HL-60 (cell line): ENCODE results near the gene CD300LG.

Experiments
- DNase-seq, 2 experiments: peaks; one replicate each; pipeline ENCODE4 v3.0.0-alpha.2; 2010 to 2020; ENCODE audit warnings: low read depth in 1 of 2, low spot score in 1 of 2
- H3K27ac ChIP-seq: fragments of 250-450 bp; sonication (Bioruptor Pico); replicated peaks from 2 replicates; pipeline ENCODE4 v1.5.1; 2020; ENCODE audit warnings: mild to moderate bottlenecking, moderate library complexity
- H3K27me3 ChIP-seq: fragments of 250-450 bp; sonication (Bioruptor Pico); 2 replicates; pipeline ENCODE4 v1.5.1; 2021; ENCODE audit warnings: mild to moderate bottlenecking, moderate library complexity; ENCODE audit not compliant: insufficient read depth, poor library complexity, severe bottlenecking
- H3K4me3 ChIP-seq: replicated peaks from 2 replicates; pipeline ENCODE4 v1.5.1; 2011; ENCODE audit warnings: mild to moderate bottlenecking, control low read depth, low read length; ENCODE audit not compliant: insufficient read depth
- GABPA ChIP-seq: IDR thresholded peaks from 2 replicates; pipeline ENCODE4 v1.6.1; 2012; ENCODE audit warnings: low read depth
- POLR2AphosphoS5 ChIP-seq: IDR thresholded peaks from 2 replicates; pipeline ENCODE4 v1.6.1; 2012; ENCODE audit warnings: low read depth
- SPI1 ChIP-seq: IDR thresholded peaks from 2 replicates; pipeline ENCODE4 v1.6.1; 2012; ENCODE audit warnings: low read depth, mild to moderate bottlenecking, borderline replicate concordance
- TF ChIP-seq, protein P1 (sequence below): IDR thresholded peaks from one replicate; pipeline ENCODE4 v1.5.1; 2011; ENCODE audit warnings: low read length, control low read depth, inconsistent platforms; ENCODE audit not compliant: insufficient read depth
- TF ChIP-seq, protein P2 (sequence below): IDR thresholded peaks from 2 replicates; pipeline ENCODE4 v1.6.1; 2012; ENCODE audit warnings: low read depth; ENCODE audit not compliant: insufficient replicate concordance

CD300LG gene

DNA sequence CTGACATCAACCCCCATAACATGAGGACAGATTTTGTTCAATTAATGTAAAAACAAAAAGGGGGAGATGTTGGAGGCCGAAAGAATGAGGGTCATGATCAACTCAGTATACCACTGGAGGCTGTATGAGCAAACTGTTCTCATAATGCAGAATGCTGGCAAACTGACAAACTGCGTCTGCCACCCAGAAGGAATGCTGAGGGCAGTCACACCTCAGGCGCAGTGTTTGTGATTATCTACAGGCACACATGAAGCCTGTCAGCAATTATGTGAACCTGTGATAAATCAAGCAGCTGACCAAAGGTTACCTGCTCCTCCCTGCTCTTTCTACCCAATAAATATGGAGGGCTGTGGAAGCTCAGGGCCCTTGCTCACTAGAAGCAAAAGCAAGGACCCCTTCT is 27.3 kb downstream of the CD300LG start:
- TF ChIP-seq, protein P1, sequence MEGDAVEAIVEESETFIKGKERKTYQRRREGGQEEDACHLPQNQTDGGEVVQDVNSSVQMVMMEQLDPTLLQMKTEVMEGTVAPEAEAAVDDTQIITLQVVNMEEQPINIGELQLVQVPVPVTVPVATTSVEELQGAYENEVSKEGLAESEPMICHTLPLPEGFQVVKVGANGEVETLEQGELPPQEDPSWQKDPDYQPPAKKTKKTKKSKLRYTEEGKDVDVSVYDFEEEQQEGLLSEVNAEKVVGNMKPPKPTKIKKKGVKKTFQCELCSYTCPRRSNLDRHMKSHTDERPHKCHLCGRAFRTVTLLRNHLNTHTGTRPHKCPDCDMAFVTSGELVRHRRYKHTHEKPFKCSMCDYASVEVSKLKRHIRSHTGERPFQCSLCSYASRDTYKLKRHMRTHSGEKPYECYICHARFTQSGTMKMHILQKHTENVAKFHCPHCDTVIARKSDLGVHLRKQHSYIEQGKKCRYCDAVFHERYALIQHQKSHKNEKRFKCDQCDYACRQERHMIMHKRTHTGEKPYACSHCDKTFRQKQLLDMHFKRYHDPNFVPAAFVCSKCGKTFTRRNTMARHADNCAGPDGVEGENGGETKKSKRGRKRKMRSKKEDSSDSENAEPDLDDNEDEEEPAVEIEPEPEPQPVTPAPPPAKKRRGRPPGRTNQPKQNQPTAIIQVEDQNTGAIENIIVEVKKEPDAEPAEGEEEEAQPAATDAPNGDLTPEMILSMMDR, result no peak
- TF ChIP-seq GABPA (no peak), POLR2AphosphoS5 (no peak), SPI1 (no peak)
- TF ChIP-seq, protein P2, sequence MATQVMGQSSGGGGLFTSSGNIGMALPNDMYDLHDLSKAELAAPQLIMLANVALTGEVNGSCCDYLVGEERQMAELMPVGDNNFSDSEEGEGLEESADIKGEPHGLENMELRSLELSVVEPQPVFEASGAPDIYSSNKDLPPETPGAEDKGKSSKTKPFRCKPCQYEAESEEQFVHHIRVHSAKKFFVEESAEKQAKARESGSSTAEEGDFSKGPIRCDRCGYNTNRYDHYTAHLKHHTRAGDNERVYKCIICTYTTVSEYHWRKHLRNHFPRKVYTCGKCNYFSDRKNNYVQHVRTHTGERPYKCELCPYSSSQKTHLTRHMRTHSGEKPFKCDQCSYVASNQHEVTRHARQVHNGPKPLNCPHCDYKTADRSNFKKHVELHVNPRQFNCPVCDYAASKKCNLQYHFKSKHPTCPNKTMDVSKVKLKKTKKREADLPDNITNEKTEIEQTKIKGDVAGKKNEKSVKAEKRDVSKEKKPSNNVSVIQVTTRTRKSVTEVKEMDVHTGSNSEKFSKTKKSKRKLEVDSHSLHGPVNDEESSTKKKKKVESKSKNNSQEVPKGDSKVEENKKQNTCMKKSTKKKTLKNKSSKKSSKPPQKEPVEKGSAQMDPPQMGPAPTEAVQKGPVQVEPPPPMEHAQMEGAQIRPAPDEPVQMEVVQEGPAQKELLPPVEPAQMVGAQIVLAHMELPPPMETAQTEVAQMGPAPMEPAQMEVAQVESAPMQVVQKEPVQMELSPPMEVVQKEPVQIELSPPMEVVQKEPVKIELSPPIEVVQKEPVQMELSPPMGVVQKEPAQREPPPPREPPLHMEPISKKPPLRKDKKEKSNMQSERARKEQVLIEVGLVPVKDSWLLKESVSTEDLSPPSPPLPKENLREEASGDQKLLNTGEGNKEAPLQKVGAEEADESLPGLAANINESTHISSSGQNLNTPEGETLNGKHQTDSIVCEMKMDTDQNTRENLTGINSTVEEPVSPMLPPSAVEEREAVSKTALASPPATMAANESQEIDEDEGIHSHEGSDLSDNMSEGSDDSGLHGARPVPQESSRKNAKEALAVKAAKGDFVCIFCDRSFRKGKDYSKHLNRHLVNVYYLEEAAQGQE, result no peak
- no peak overlapping the region for H3K4me3 ChIP-seq
- no peak overlapping the region for H3K27ac ChIP-seq
- peaks cover 5% of the 10 kb centered on the region for H3K27me3 ChIP-seq
- no peak for DNase-seq

DNA sequence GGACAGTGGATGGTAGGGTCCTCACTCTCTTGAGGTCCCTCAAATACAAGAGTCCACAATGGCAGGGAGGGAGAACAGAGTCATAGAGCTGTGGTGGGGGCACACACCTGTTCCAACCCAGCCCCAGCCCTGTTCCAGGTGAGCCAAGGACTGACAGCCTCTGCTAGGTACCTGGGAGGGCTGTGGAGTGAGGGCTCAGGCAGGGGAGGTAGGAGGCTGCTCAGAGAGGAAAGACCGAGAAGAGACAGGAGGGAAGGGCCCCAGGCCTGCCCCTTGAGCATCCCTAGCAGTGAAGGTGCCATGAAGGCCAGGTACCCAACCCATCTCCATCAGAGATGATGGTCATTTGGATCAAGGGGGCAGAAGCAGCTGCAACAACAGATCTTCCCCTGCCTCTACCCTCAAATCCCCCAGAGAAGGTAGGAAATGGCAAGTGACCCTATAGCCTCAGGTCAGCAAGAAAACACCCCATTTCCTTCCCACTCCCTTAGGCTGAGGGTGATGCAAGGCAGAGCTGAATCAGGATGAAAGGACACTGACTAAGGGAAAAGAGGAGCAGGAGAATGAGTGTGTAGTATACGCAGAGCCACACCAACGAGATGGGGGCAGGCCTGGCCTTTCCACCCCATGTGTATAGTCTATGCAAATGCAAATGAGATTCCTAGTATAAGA is 28.6 kb downstream of the CD300LG start:
- no peak overlapping the region for H3K4me3 ChIP-seq
- DNase-seq, result no peak
- H3K27me3 ChIP-seq, result peaks cover 5% of the 10 kb centered on the region
- H3K27ac ChIP-seq, result no peak overlapping the region
- no peak for TF ChIP-seq POLR2AphosphoS5
- TF ChIP-seq, protein P1, result no peak
- TF ChIP-seq, protein P2, result no peak
- TF ChIP-seq SPI1, result no peak
- TF ChIP-seq GABPA, result no peak

DNA sequence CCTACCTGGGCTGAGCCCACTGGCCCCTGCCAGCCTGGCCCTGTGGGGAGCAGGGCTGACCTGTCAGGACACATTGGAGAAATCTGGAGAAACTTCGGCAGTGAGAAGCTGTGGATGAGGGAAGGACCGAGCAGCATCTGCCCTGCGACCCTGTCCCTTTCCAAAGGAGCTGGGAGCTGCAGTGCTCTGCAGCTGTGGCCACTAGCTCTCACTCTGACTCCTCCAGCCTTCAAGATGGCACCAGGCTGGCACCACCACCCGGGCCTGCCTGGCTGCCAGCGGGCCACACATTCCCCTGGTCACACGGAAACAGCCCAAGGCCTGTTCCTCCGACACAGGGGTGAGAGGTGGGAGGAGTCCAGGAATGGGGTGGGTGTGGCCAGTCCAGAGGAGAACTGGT is 30.1 kb downstream of the CD300LG start:
- DNase-seq, result no peak
- Histone ChIP-seq H3K27me3 (peaks cover 5% of the 10 kb centered on the region), H3K27ac (no peak overlapping the region), H3K4me3 (no peak overlapping the region)
- TF ChIP-seq GABPA (no peak), POLR2AphosphoS5 (no peak), SPI1 (no peak)
- TF ChIP-seq, protein P1, result no peak
- TF ChIP-seq, protein P2, result no peak
